Measurements from ENCODE around the gene TRAPPC5.

Gene TRAPPC5

GRCh38 chr19:7677669-7678311, 2.8 kb upstream of the TRAPPC5 start:
- ATAC-seq, result no peak

- ATAC-seq, result peak; percentile 71 to 76
Measured at GRCh38 chr19:7678971-7679751, 1.5 kb upstream of the TRAPPC5 start.

GRCh38 chr19:7679771-7680605, 645 bp upstream of the TRAPPC5 start:
- ATAC-seq, result no peak

- peak; percentile 46 to 52 for ATAC-seq
Measured at GRCh38 chr19:7681340-7682174, 924 bp downstream of the TRAPPC5 start.

GRCh38 chr19:7682175-7682855, 1.7 kb downstream of the TRAPPC5 start:
- ATAC-seq, result no peak

GRCh38 chr19:7685546-7686445, 5.2 kb downstream of the TRAPPC5 start:
- ATAC-seq, result no peak

GRCh38 chr19:7687177-7687576, 6.5 kb downstream of the TRAPPC5 start:
- no peak for ATAC-seq

- ATAC-seq, result no peak
Measured at GRCh38 chr19:7689165-7689564, 8.5 kb downstream of the TRAPPC5 start.

- peak in 1 of 2 donors; percentile 24 for ATAC-seq
Measured at GRCh38 chr19:7690779-7691258, 10.2 kb downstream of the TRAPPC5 start.

GRCh38 chr19:7691497-7691896, 10.9 kb downstream of the TRAPPC5 start:
- peak; percentile 27 to 50 for ATAC-seq

GRCh38 chr19:7692417-7693088, 11.9 kb downstream of the TRAPPC5 start:
- ATAC-seq, result peak; percentile 38 to 52

GRCh38 chr19:7694499-7694898, 13.9 kb downstream of the TRAPPC5 start:
- no peak for ATAC-seq

GRCh38 chr19:7697721-7698287, 17.2 kb downstream of the TRAPPC5 start:
- ATAC-seq, result no peak

GRCh38 chr19:7698583-7698982, 17.9 kb downstream of the TRAPPC5 start:
- no peak for ATAC-seq

- no peak for ATAC-seq
Measured at GRCh38 chr19:7699003-7699402, 18.4 kb downstream of the TRAPPC5 start.

GRCh38 chr19:7699417-7700401, 19.1 kb downstream of the TRAPPC5 start:
- ATAC-seq, result peak; percentile 67 to 76

GRCh38 chr19:7701049-7701653, 20.5 kb downstream of the TRAPPC5 start:
- no peak for ATAC-seq

Data from activated CD4-positive, CD25-positive, alpha-beta regulatory T cell treated with anti-CD3 and anti-CD28 coated beads, Interleukin-2, amount 50 U/mL, for 24 hours (primary cell).